Mammary epithelial cell (primary cell): ENCODE results near the gene TENM3.

ENCODE experiments used
- CTCF ChIP-seq, 2 donors: IDR thresholded peaks in 1 of 2; conservative IDR thresholded peaks in 1 of 2; 2 replicates each; pipeline ENCODE4 v1.5.1; 2011 to 2012; ENCODE audit warnings: inconsistent platforms in 2 of 2, low read length in 2 of 2, mild to moderate bottlenecking in 2 of 2, control low read depth in 1 of 2, low read depth in 1 of 2; ENCODE audit not compliant: insufficient read depth in 1 of 2; ENCODE audit errors: extremely low read depth in 1 of 2
- EZH2 ChIP-seq: IDR thresholded peaks from 2 replicates; pipeline ENCODE4 v1.6.1; 2012; ENCODE audit warnings: low read length, inconsistent platforms, borderline replicate concordance

GRCh38 chr4:182662551-182662950, 419.3 kb downstream of the TENM3 start:
- TF ChIP-seq CTCF (conservative IDR thresholded peaks at IDR 0.05 in 1 of 2, IDR thresholded peaks at IDR 0.05 in 1 of 2; ENCODE audit: extremely low read depth in 1 of 2, insufficient read depth in 1 of 2, low read depth in 1 of 2, low read length in 2 of 2), result no peak
- TF ChIP-seq EZH2, result no peak
